ENCODE results near the gene TYW5. TPM values are rescaled to one million over a fixed set of nuclear protein-coding genes. Genes with fewer than 3 reads are reported as not detected.

Gene TYW5
- total and polyA plus RNA-seq, 12 donors, result 1.9 to 3.5 (median 2.6) TPM

DNA sequence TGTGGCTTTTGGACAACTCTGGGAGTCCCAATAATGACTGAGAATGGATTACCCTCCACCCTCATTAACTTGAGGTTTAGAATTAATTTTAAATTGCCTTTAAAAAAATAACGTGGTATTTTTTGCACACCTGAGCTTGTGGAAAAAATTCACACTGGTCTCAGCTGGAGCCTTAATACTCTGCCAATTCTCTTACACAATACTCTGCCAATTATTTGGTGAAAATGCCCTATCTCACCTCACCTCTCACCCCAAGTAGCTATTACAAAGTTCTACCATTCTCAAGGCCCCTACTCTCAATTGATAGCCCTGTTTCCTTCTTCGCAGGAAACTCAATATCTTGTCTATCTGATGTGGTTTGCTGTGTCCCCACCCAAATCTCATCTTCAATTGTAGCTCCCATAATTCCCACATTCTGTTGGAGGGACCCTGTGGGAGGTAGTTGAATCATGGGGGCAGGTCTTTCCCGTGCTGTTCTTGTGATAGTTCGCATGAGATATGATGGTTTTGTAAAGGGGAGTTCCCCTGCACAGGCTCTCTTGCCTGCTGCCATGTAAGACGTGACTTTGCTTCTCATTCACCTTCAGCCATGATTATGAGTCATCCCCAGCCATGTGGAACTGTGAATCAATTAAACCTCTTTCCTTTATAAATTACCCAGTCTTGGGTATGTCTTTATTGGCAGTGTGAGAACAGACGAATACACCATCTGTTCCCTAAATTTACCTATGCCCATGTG, 71.6 kb downstream of the TYW5 start:
- no peaks in the 10 kb centered on the region for H3K36me3 ChIP-seq
- WGBS, 2 donors, result 88 to 89% methylated on average over 6 of the region's 6 CpGs
- intact Hi-C loops (cut with DNase I), result no loop called here
- no peak overlapping the region for H3K4me3 ChIP-seq
- H3K27me3 ChIP-seq, result no peaks in the 10 kb centered on the region
- no peak for ATAC-seq
- H3K9me3 ChIP-seq, result peaks cover 0 to 9% (median 0%) of the 10 kb centered on the region in 11 donors
- no peak for DNase-seq
- no peak overlapping the region for H3K27ac ChIP-seq
- H3K4me1 ChIP-seq, result no peaks in the 10 kb centered on the region
- TF ChIP-seq, protein P1, sequence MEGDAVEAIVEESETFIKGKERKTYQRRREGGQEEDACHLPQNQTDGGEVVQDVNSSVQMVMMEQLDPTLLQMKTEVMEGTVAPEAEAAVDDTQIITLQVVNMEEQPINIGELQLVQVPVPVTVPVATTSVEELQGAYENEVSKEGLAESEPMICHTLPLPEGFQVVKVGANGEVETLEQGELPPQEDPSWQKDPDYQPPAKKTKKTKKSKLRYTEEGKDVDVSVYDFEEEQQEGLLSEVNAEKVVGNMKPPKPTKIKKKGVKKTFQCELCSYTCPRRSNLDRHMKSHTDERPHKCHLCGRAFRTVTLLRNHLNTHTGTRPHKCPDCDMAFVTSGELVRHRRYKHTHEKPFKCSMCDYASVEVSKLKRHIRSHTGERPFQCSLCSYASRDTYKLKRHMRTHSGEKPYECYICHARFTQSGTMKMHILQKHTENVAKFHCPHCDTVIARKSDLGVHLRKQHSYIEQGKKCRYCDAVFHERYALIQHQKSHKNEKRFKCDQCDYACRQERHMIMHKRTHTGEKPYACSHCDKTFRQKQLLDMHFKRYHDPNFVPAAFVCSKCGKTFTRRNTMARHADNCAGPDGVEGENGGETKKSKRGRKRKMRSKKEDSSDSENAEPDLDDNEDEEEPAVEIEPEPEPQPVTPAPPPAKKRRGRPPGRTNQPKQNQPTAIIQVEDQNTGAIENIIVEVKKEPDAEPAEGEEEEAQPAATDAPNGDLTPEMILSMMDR (IDR thresholded peaks at IDR 0.05), result no peak

DNA sequence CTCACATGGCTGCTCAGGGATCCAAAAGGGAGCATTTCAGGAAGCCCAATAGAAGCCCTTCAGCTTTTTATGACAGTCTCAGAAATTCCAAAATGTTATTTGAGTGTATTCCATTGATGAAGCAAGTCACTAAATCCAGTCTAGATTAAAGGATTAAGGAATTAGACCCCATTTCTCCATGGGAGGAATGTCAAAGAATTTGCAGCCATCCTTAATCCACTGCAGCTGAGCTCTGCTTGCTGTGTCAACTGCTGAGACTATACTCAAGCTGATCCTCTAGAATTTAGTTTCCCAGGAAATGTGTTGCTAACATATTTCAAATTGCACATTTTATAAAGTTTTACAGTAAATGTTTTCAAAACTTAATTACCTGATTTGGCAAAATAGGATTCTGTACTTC, 72.6 kb downstream of the TYW5 start:
- intact Hi-C loops (cut with DNase I), result no loop called here
- H3K9me3 ChIP-seq, result peaks cover 0 to 9% (median 0%) of the 10 kb centered on the region in 11 donors
- H3K27me3 ChIP-seq, result no peaks in the 10 kb centered on the region
- H3K27ac ChIP-seq, result no peak overlapping the region
- ATAC-seq, result no peak
- H3K36me3 ChIP-seq, result no peaks in the 10 kb centered on the region
- H3K4me1 ChIP-seq, result no peaks in the 10 kb centered on the region
- TF ChIP-seq, protein P1 (IDR thresholded peaks at IDR 0.05), result no peak
- H3K4me3 ChIP-seq, result no peak overlapping the region
- DNase-seq, result no peak

Other genes starting within 250 kb of the TYW5 start
- 1 to 10 TPM; 2.5 to 7.1 (median 4.8) TPM for gene FTCDNL1, start 104.3 kb downstream of the TYW5 start, total RNA-seq
- under 1 TPM; 0.44 to 0.59 TPM for gene FTCDNL1, start 104.3 kb downstream of the TYW5 start, polyA plus RNA-seq
- gene C2orf69, start 44.2 kb downstream of the TYW5 start, total RNA-seq, result 10 to 100 TPM in 3 of 10 donors, 1 to 10 TPM in 7; 7.0 to 11.4 (median 8.2) TPM
- gene C2orf69, start 44.2 kb downstream of the TYW5 start, polyA plus RNA-seq, result 1 to 10 TPM; 4.4 to 5.6 TPM
- 10 to 100 TPM; 19.4 to 31.0 (median 27.0) TPM for gene MAIP1, start 91 bp upstream of the TYW5 start, total RNA-seq
- 10 to 100 TPM in 1 of 2 donors, 1 to 10 TPM in 1; 3.7 to 23.1 TPM for gene MAIP1, start 91 bp upstream of the TYW5 start, polyA plus RNA-seq